ENCODE measurements around the gene TRMT11. TPM values are rescaled to one million over a fixed set of nuclear protein-coding genes. Genes with fewer than 3 reads are reported as not detected.
"Not testable (repeated sequence)": the region's sequence is repeated elsewhere in the genome, so short reads cannot be mapped to it uniquely, and the experiment has no call there.

The TRMT11 gene
- total RNA-seq, 1 donor from 2014 or later, result 20.4 TPM

- Mint-ChIP-seq H3K27ac (ENCODE audit: unreplicated experiment) (no peak overlapping the region), H3K27me3 (ENCODE audit: unreplicated experiment) (no peaks in the 10 kb centered on the region), H3K9me3 (ENCODE audit: unreplicated experiment) (no peaks in the 10 kb centered on the region), H3K4me1 (ENCODE audit: unreplicated experiment) (peaks cover 3% of the 10 kb centered on the region), H3K36me3 (ENCODE audit: unreplicated experiment) (peaks cover 9% of the 10 kb centered on the region), H3K4me3 (ENCODE audit: unreplicated experiment) (no peak overlapping the region)
- DNase-seq (ENCODE audit: extremely low spot score, unreplicated experiment), result no peak
- no peak for TF ChIP-seq CTCF (IDR thresholded peaks at IDR 0.05)
Observed at GRCh38 chr6:125962900-125963497, 23.3 kb upstream of the TRMT11 start.

DNA sequence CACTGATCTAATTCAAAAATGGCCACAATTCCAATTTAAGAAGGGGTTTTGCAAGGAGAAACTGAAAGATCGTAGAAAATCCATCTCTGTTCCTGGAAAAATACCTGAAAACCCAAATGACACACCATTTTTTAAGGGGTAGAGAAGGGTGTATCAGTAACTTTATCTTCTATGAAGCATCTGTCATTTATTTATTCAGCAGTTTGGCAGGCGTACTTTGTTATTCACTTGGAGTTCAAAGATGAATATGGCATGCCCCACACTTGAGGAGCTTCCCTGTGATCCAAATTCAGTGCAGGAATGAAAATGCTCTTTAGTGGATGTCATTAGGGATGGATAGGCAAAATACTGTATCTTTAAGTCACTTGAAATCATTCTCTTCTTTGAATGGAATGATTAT, 22.5 kb upstream of the TRMT11 start:
- H3K27ac Mint-ChIP-seq (ENCODE audit: unreplicated experiment), result no peak overlapping the region
- no peaks in the 10 kb centered on the region for H3K9me3 Mint-ChIP-seq (ENCODE audit: unreplicated experiment)
- no peaks in the 10 kb centered on the region for H3K27me3 Mint-ChIP-seq (ENCODE audit: unreplicated experiment)
- no peak for TF ChIP-seq CTCF (IDR thresholded peaks at IDR 0.05)
- H3K4me3 Mint-ChIP-seq (ENCODE audit: unreplicated experiment), result no peak overlapping the region
- DNase-seq (ENCODE audit: extremely low spot score, unreplicated experiment), result no peak
- peaks cover 3% of the 10 kb centered on the region for H3K4me1 Mint-ChIP-seq (ENCODE audit: unreplicated experiment)
- peaks cover 17% of the 10 kb centered on the region for H3K36me3 Mint-ChIP-seq (ENCODE audit: unreplicated experiment)

- Mint-ChIP-seq H3K9me3 (ENCODE audit: unreplicated experiment) (no peaks in the 10 kb centered on the region), H3K27me3 (ENCODE audit: unreplicated experiment) (no peaks in the 10 kb centered on the region), H3K27ac (ENCODE audit: unreplicated experiment) (no peak overlapping the region), H3K4me1 (ENCODE audit: unreplicated experiment) (peaks cover 3% of the 10 kb centered on the region), H3K36me3 (ENCODE audit: unreplicated experiment) (peaks cover 22% of the 10 kb centered on the region), H3K4me3 (ENCODE audit: unreplicated experiment) (no peak overlapping the region)
- no peak for DNase-seq (ENCODE audit: extremely low spot score, unreplicated experiment)
- no peak for TF ChIP-seq CTCF (IDR thresholded peaks at IDR 0.05)
Observed at GRCh38 chr6:125966569-125966968, 19.8 kb upstream of the TRMT11 start.

GRCh38 chr6:125968493-125968892, 17.8 kb upstream of the TRMT11 start:
- no peak overlapping the region for H3K27ac Mint-ChIP-seq (ENCODE audit: unreplicated experiment)
- H3K9me3 Mint-ChIP-seq (ENCODE audit: unreplicated experiment), result no peaks in the 10 kb centered on the region
- no peak for TF ChIP-seq CTCF (IDR thresholded peaks at IDR 0.05)
- H3K27me3 Mint-ChIP-seq (ENCODE audit: unreplicated experiment), result no peaks in the 10 kb centered on the region
- no peak overlapping the region for H3K4me3 Mint-ChIP-seq (ENCODE audit: unreplicated experiment)
- peaks cover 26% of the 10 kb centered on the region for H3K36me3 Mint-ChIP-seq (ENCODE audit: unreplicated experiment)
- no peak for DNase-seq (ENCODE audit: extremely low spot score, unreplicated experiment)
- H3K4me1 Mint-ChIP-seq (ENCODE audit: unreplicated experiment), result no peaks in the 10 kb centered on the region

DNA sequence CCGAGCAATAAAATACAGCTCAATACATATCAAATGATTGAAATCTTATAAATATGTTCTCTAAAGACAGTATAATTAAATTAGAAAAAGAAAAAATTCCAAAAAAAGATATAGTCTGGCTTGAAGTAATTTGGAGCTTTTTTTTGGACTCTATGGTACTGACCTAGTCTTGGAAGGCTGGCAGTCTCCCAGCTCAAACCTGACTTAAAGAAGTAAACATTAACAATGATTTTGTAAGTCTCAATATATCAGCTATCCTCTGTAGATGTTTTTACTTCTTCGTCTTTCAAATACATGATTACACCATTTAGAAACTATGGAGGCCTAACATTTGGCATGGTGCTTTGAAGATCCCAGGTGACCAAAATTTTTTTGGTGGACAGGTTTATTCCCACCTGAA, 15.6 kb upstream of the TRMT11 start:
- Mint-ChIP-seq H3K4me1 (ENCODE audit: unreplicated experiment) (no peaks in the 10 kb centered on the region), H3K9me3 (ENCODE audit: unreplicated experiment) (no peaks in the 10 kb centered on the region), H3K36me3 (ENCODE audit: unreplicated experiment) (peaks cover 26% of the 10 kb centered on the region), H3K27me3 (ENCODE audit: unreplicated experiment) (no peaks in the 10 kb centered on the region), H3K27ac (ENCODE audit: unreplicated experiment) (no peak overlapping the region), H3K4me3 (ENCODE audit: unreplicated experiment) (no peak overlapping the region)
- no peak for DNase-seq (ENCODE audit: extremely low spot score, unreplicated experiment)
- TF ChIP-seq CTCF (IDR thresholded peaks at IDR 0.05), result no peak

- H3K27me3 Mint-ChIP-seq (ENCODE audit: unreplicated experiment); DNase-seq (ENCODE audit: extremely low spot score, unreplicated experiment); H3K9me3 Mint-ChIP-seq (ENCODE audit: unreplicated experiment); H3K4me1 Mint-ChIP-seq (ENCODE audit: unreplicated experiment); H3K27ac Mint-ChIP-seq (ENCODE audit: unreplicated experiment); H3K4me3 Mint-ChIP-seq (ENCODE audit: unreplicated experiment): not testable (repeated sequence)
- H3K36me3 Mint-ChIP-seq (ENCODE audit: unreplicated experiment), result peaks cover 27% of the 10 kb centered on the region
Observed at GRCh38 chr6:125972478-125972877, 13.9 kb upstream of the TRMT11 start.
